HG03159 (cell line): Measurements from ENCODE around the gene PRDM5.

ENCODE experiments used
- ATAC-seq: cut with Tn5 transposase; IDR thresholded peaks from one replicate; pipeline ENCODE4 v1.9.1; 2021; ENCODE audit warnings: mild to moderate bottlenecking, moderate library complexity; ENCODE audit not compliant: unreplicated experiment

PRDM5 gene

DNA sequence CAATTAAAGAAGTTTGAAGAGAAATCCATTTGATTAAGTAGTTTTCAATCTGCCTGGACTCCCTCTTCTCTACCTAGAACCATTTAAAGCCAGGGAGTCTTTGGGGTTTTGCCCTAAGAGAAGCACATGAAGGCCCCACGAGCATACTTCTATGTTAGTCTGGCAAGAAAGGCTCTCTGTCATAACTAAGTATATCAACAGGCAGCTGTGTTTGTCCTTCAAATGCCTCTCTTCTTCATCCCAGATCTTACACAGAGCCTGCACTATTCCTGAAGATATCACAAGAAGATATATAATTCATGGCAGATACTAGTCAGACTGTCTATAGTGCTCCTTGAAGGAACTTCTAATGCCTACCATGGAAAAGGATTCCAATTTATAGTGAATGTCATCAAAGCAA, 206.2 kb downstream of the PRDM5 start:
- no peak for ATAC-seq

DNA sequence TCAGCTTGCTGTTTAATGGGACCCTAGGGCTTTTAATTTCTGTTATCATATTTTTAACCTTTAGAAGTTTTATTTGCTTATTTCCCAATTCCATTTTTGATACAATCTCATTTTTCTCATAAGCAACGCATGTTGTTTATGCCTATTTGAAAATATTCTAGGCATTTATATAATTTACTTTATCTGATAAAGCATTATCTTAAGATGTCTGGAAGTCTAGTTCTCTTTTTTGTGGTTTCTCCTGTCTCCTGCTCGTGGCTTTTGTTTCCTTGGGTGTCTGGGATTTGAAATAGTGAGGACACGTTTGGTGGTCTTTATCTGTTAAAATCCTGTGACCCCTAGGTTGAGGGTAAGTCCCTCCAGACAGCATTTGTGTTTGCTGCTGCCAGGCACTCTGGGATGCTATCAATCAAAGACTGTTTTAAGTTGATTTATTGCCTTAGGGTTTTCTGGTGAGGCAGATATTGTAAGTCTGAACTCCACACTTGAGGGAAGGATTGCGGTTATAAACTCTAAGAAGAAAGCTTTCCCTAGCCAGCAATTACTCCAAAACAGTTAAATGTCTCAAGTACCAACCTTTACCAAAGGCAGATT, 208.0 kb downstream of the PRDM5 start:
- no peak for ATAC-seq

DNA sequence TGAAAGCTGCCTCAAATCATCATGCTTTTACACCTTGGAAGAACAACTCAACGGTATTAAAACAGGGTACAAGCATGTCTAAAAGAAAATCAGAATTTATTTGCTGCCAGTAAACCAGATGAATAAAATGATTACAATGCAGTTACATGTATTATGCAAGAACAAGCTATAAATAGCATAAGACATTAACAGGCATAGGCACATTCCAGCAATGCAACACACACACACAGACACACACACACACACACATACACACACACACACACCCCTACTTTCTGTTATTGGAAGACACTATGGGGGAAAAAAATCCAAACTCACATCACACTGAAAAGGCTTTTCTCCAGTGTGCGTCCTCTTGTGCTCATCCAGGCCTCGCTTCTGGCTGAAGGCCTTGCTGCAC, 212.5 kb downstream of the PRDM5 start:
- no peak for ATAC-seq

DNA sequence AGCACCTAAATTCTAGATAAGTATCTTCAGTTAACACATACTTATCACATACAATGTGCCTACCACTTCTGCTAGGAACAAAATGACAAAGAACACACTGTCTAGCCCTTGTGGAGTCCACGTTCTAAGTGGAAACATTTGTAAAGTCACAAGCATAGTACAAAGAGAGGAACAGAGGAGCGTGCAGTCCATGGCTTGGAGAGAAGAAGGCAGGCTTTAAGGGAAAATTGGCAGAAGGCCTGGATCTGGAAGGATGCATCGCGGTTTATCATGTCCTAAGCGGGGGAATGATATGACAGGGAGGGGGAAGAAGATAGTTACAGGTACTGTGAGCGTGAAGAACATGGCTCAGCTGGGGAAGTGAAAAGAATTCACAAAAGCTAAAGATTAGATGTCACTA, 218.0 kb downstream of the PRDM5 start:
- ATAC-seq, result no peak

DNA sequence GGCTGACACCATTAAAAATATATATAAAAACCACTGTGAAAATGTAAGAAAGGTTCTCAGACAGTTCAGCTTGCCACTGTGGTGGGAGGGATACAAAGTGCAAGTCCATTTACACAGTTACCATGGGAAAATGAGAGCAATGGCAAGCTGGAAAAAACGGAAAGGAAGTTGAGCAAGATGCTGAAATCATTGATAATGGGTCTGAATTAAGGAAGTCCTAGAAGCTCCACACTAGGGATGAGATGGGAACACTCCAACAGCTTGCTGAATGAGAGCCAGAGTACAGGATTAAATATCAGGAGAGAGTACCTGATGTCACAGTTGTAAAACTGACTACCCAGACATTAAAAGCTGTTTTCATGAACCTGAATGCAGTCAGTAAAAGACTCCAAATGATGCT, 218.6 kb downstream of the PRDM5 start:
- ATAC-seq, result no peak

DNA sequence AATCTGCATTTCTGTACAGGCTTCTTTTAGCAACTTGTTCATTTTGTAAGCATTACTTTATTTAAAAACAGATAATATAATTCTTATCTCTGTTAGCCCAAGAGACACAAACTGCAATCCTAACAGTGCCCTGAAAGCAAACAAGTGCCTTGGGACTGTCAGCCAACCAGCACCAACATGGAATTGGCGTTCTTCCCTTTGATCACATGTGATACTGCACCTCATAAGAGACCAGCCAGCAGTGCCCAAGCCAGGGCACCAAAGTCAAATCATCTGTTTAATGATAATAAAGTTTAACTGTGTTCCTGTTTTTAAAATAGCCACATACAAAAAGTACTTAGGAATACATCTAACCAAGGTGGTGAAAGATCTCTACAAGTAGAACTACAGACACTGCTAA, 223.2 kb downstream of the PRDM5 start:
- no peak for ATAC-seq

DNA sequence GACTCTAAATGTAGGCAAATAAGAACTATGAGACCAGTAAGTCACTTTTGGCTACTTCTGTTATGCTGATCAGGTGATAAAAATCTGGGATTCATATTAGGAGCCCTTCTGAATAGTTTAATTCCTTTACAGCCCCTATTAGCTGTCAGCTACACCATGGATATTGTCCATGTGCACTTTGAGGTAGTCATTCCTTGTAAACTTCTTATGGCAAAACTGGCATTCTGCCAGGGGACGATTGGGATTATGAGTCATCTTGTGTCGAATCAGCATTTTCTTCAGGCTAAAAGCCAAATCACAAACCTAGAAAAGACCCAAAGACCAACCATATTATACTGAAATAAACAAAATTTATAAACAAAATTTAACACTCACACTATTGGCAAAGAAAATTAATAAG, 227.6 kb downstream of the PRDM5 start:
- ATAC-seq, result no peak

DNA sequence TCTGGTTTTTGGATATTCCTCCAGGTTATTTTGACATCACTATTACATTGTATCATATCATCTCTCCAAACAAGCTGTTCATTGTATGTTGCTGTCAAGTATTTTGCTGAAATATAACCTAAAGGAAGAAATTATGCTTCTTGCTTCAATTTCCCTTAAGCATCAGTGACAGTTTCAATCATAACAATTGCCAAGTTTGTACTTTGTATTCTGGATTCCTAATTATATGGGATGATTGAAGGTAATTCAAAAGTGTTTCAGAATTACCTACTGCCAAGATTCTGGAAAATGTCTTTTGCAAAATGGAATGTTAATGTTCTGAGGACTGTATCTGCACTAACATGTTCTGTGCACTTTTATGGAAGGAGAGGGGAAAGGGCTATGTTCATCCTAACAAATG, 228.7 kb downstream of the PRDM5 start:
- no peak for ATAC-seq

DNA sequence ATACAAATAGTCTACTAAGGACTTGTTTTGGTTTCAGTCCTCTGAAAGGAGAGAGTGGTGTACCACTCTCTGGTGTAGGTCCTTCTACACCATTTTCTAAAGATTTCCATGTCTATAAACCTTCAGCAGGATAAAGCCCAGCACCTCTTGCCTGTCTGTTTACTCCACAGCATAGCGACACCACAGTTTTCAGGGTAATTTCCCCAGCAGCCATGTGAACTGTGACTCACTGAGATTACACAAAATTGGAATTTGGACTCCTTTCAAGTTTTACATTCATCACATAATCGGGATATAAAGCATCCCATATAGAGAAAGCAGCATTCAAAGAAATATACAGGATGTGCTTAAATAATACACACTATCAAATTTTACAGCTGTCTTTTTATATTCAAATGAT, 229.6 kb downstream of the PRDM5 start:
- ATAC-seq, result no peak

DNA sequence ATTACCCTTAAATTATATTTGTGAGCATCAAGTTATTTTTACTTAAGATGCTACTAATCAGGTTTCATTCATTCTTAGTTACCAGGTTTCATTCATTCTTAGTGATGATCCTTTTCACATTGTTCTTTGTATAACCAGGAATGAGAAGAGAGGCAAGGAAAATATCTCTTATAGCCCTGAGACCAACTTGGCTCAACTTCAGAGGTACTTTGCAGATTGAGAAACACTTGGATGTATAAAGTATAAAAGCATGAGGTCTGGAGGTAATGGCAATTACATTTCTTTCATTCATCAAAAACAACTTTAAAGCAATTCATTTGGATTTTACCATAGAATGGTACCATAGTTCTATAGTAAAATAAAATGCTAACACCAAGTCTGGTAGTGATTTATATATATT, 231.0 kb downstream of the PRDM5 start:
- no peak for ATAC-seq

DNA sequence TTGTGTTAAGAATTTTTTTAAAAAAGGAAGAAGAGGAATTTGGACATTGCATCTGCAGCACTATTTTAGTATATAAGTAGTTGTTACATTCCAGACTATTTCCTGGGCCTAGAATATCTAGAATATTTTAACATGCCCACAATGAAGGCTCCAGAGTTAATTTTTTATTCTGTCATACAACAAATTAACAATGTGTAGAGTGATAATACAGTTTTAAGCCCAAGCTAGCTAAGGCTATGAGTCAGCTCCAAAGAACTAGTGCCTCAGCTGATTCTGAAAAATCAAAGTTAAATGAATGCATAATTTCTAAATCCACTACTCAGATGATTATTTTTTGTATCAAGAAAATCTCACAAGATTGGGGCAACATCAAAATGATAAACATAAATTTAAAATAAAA, 231.4 kb downstream of the PRDM5 start:
- no peak for ATAC-seq

DNA sequence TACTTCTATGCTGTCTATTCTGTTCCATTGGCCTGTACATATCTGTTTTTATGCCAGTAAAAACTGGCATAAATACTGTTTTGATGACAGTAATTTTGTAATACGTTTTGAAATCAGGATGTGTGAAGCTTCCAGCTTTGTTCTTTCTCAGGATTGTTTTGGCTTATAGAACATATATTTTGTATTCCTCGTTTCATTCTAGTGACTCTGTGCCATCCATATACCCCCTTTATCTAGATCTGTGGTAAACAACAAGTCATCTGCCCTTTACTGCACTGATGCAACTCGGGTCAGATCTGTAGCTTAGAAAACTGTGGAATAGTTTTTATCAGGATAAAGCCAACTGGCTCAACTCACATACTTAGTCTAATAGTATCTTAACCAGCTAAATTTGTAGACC, 233.7 kb downstream of the PRDM5 start:
- no peak for ATAC-seq

DNA sequence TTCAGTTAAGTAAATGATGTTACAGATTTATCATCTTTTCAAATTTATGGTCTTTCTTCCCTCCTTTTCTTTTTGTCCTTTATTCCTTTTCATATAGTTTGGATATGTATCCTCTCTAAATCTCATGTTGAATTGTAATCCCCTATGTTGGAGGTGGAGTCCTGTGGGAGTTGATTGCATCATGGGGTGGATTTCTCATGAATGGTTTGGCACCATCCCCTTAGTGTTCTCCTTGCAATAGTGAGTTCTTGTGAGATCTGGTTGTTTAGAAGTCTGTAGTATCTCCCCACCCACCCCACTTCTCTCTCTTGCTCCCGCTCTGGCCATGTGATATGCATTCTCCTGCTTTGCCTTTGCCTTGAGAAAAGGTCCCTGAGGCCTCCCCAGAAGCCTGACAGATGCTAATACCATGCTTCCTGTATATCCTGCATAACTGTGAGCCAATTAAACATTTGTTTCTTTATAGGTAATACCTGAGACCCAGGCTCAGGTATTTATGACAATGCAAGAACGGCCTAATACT, 236.7 kb downstream of the PRDM5 start:
- ATAC-seq, result no peak

DNA sequence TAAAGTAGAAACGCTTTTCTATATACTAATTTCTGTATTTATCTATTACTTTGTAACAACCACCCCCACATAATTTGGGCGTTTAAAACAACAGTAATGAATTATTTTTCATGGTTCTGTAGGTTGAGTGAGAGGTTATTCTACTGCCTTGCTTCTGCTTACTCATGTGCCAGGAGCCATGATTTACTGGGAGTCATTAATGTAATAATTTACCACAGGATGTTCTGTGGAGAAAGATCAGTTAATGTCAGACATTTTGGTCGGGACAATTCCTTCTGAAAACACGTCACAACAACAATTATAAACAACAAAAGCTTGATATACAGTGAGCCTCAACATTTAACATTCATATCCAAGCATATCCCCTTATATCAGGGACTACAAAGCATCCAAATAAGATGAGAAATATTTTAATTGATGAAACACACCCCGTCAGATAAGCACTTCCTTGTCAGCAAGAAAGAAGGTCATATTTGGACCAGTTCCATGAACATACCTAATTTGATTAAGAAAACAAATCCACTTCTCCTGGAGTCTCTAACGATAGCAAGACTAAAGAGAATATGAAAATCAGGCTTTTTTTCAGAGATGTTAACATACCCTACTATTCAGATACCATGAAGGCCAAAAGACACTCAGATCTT, 238.5 kb downstream of the PRDM5 start:
- no peak for ATAC-seq

DNA sequence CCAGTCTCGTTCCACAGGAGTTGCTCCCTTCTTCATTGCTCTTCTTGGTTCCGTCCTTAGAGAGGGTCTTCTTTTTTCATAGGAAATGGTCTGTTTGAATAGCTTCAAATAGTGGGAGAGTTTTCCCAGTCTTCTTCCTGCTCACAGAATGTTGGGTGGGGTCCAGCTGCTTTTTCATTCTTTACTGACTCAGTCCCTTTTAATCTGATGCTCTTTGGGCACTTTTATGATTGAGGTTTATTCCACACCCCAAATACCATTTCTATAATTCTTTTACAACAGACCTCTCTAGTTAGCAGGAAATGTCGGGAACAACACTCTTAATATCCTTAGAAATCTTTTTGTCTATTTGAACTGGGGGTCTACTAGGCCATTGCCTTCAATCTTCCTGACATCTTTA, 239.5 kb downstream of the PRDM5 start:
- ATAC-seq, result no peak

DNA sequence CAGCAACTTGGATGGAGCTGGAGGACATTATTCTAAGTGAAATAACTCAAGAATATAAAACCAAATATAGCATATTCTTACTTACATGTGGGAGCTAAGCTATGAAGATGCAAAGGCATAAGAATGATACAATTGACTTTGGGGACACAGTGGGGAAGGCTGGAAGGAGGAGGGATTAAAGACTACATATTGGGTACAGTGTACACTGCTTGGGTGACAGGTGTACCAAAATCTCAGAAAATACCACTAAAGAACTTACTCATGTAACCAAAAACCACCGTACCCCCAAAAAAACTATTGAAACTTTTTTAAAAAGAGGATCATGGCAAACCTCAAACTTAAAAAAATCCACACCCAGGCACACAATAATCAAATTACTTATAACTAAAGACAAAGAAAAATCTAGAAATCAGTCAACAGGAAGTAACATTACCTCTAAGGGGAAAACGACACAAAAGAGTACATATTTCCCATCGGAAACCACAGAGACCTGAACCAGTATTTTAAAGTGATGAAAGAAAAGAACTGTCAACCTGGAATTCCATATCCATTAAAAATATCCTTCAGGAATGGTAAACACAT, 241.8 kb downstream of the PRDM5 start:
- no peak for ATAC-seq

DNA sequence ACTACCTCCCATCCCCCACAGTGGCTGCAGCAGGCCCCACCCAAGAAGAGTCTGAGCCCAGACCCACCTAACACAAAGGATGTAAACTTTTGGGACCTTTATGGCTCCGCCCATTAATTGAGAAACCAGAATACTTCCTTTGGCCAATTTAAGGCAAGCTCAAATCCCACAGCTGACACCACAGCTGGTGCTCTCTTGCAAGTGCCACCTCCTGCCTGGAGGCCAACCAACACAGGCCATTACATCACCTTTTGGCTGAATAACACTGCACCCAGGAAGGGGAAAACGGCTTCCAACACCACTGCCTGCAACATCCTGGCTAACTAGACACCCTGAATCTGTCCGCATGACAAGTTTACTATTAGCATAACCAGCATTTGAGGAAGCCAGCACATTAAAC, 248.8 kb downstream of the PRDM5 start:
- no peak for ATAC-seq

DNA sequence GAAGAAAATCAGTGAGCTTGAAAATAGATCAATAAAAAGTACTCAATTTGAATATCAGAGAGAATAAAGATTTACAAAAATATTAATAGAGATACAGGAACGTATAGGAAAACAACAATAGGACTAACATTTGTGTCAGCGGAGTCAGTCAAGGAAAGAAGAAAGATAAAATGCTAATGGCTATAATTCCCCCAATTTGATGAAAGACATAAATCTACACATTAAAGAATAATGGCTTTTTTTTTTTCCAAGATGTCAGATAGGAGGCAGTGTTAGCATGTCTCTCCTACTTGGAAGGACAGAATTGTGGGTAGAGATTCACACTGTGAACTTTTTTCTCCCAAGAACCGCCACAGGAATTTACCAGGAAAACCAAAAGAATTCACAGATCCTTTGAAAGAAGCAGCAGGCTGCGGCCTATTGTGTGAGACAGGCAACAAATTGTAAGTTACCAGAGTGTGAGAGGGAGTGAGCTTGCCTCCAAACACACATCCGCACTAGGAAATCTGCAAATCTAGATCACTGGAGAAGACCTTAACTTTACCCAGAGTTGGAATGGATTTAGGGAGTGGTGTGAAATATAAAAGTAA, 249.9 kb downstream of the PRDM5 start:
- no peak for ATAC-seq

DNA sequence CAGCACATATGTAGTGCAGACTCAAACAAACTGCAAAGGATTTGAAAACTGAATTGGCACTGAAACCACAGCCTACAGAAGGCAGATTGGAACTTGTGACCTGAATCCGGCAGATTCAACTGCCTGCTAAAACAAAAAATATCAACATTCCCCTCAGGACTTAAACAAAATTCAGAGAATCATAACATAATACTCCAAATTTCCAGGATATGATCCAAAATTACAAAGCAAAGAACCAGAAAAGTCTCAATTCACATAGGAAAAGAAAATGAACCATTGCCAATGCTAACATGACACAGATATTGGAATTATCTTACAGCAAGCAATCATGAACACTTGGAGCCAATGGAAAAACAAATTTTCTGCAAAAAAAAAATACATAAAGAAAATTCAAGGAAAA, 250.4 kb downstream of the PRDM5 start:
- no peak for ATAC-seq

DNA sequence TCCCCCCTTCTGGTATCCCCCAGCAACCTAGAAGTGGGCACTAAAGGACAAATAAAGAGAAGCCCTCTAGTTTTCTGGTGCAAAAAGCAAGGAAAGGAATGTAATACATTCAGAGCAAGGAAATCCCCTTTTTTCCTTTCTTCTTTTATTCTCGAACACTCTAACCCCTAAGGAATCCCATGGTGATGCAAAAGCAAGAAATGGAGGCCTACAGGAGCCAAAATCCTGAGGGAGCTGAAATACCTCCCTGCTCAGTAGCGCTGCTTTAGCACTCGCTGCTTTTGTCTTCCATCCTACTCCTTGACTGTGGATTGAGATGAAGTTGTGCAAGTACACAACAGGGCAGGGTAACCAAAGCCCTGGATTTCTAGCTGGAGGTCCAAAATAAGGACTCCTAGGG, 251.0 kb downstream of the PRDM5 start:
- ATAC-seq, result no peak

DNA sequence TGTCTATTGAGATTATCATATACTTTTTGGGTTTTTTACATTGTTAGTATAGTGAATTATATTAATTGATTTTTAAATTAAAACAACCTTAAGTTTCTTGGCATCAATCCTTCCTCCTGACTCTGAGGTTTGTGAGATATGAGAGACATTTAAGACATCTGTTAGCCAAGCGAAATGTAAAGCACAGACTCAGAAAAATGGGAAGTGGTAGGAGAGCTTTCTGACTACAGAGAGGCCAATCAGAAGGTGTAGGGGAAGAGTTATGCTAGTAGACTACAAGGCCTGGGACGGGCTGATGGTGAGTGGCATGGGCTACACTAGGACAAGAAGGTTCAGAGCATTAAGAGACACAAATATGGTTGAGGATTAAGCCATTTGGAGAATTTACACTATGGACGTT, 255.4 kb downstream of the PRDM5 start:
- no peak for ATAC-seq

DNA sequence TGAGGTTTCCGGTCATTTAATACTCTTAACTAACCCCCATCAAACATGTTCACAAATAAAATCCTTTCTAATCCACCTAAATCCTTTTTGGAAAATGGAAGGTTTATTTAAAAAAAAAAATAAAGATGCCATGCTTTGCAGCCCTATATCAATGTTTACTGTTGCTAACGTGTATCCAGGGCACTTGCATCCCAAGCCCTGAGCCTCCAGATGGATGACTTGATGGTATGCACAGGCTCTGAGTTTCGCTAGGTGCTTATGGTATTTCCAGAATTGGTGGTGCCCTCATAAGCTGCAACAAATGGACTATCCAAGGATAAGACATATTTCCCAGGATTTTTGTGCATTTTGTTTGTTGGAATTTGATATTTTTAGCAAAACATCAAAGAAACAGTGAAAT, 257.7 kb downstream of the PRDM5 start:
- no peak for ATAC-seq
